Mesodermal cell (in vitro differentiated cells): ENCODE results near the gene TPD52L2.

Experiments used
- H3K27ac ChIP-seq: 2 replicates; pipeline ENCODE4 v1.7.0; 2013; ENCODE audit warnings: mild to moderate bottlenecking, low read depth, low read length, moderate library complexity; ENCODE audit not compliant: severe bottlenecking
- H3K36me3 ChIP-seq: 2 replicates; pipeline ENCODE4 v1.7.1; 2013; ENCODE audit warnings: mild to moderate bottlenecking, low read length, moderate library complexity; ENCODE audit not compliant: control insufficient read depth, insufficient read depth
- H3K4me1 ChIP-seq: one replicate; pipeline ENCODE4 v1.7.1; 2013; ENCODE audit warnings: mild to moderate bottlenecking, low read length; ENCODE audit not compliant: insufficient read depth, control insufficient read depth, poor library complexity, severe bottlenecking
- H3K4me3 ChIP-seq: 2 replicates; pipeline ENCODE4 v1.7.0; 2013; ENCODE audit warnings: low read length, control low read depth, mild to moderate bottlenecking; ENCODE audit not compliant: insufficient read depth, poor library complexity, severe bottlenecking; ENCODE audit errors: extremely low read depth
- H3K9me3 ChIP-seq: 2 replicates; pipeline ENCODE4 v1.7.1; 2013; ENCODE audit warnings: mild to moderate bottlenecking, low read length, moderate library complexity; ENCODE audit not compliant: control insufficient read depth
- WGBS, 2 experiments: methylation state at CpG; one replicate each; pipeline ENCODE4 v1.1.5; 2013; ENCODE audit warnings: missing lambda C conversion rate in 2 of 2; ENCODE audit not compliant: insufficient coverage in 2 of 2; 5-methylcytosine and 5-hydroxymethylcytosine counted together

The TPD52L2 gene

DNA sequence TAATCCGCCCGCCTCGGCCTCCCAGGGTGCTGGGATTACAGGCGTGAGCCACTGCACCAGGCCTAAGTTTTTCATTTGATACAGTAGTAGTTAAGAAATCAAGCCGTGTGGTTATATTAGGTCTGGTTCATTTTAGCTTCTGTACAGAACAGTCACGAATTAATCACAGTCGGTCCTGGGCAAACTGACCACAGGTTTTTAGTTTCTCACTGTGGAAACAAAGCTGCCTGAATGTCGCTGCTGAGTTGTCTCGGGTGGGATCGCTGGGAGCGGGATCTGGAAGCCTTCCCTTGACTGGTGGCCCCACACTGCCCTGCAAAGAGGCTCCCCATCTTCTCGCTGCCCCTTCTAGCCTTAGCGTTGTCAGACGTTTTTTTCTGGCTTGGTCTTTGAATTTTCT lies 72.5 kb downstream of the TPD52L2 start:
- H3K36me3 ChIP-seq: peaks cover 73% of the 10 kb centered on the region

DNA sequence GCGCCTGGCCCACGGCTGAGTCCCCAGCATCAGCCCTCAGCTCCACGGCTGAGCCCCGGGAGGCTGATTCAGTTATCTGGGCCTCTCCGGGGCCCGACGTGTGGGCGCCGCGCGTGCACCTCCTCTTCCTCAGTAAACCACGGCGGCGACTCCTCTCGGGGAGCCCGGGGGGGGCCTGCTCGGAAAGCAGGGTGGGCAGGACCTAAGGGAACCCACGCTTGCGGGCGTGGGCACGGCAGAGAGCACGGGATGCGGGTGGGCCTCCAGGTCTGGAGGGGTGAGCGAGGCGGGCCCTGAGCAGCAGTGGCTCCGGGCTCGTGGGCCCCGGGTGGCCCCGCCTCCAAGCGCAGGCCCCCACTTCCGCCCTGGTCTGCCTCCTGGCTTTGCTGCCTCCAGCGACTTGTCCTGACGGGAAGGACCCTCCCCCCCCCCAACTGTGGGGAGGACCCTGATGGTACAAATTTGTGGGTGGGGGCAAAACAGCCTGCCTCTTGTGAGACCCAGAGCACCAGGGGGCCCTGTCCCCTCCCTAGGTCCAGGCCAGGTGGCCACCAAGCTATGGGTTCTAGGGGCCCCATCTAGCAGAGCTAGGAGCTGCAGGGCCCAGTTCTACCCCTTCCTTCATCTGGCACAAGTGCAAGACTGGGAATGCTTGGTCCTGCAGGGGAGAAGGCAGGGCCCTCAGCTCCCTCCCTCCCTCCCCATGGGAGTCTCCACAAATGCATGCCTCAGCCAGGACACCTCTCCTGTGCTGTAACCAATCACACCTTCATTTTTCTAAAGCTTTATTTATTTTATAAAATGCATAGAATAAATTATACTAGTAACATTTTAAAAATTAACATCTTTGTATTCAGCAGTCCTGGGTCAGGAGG lies 74.2 kb downstream of the TPD52L2 start:
- H3K36me3 ChIP-seq: peaks cover 74% of the 10 kb centered on the region
- H3K27ac ChIP-seq: no peak overlapping the region
- peaks cover 4% of the 10 kb centered on the region for H3K4me1 ChIP-seq
- H3K4me3 ChIP-seq: no peak overlapping the region
- no peaks in the 10 kb centered on the region for H3K9me3 ChIP-seq
- WGBS, 2 experiments: 98 to 99% methylated on average over 25 to 26 of the region's 33 CpGs

More for the DNA sequence above, 72.5 kb downstream of the TPD52L2 start:
- WGBS, 2 experiments: 93 to 99% methylated on average over 11 to 14 of the region's 14 CpGs
- Histone ChIP-seq H3K4me1 (no peaks in the 10 kb centered on the region), H3K4me3 (no peak overlapping the region), H3K9me3 (no peaks in the 10 kb centered on the region), H3K27ac (no peak overlapping the region)

DNA sequence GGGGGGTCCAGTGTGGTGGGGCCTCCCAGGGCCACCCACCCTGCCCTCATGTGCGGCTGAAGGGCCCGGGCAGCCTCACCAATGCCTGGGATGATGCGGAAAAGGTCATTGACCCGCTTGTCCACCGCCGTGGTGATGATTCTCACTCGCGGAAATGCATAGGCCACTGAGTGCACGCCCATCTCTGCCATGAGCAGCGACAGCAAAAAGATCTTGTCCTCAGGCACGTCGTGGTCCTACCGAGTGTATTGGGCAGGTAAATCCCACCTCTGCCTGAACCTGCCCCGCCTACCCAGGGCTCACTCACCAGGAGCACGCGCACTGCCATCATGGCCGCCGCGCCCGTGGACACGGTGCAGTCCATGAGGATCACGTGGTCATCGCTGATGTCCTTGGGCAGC lies 75.0 kb downstream of the TPD52L2 start:
- Histone ChIP-seq H3K4me1 (peaks cover 4% of the 10 kb centered on the region), H3K9me3 (no peaks in the 10 kb centered on the region), H3K36me3 (peaks cover 74% of the 10 kb centered on the region), H3K4me3 (no peak overlapping the region), H3K27ac (no peak overlapping the region)
- 97 to 98% methylated on average over 23 of the region's 23 CpGs for WGBS, 2 experiments

DNA sequence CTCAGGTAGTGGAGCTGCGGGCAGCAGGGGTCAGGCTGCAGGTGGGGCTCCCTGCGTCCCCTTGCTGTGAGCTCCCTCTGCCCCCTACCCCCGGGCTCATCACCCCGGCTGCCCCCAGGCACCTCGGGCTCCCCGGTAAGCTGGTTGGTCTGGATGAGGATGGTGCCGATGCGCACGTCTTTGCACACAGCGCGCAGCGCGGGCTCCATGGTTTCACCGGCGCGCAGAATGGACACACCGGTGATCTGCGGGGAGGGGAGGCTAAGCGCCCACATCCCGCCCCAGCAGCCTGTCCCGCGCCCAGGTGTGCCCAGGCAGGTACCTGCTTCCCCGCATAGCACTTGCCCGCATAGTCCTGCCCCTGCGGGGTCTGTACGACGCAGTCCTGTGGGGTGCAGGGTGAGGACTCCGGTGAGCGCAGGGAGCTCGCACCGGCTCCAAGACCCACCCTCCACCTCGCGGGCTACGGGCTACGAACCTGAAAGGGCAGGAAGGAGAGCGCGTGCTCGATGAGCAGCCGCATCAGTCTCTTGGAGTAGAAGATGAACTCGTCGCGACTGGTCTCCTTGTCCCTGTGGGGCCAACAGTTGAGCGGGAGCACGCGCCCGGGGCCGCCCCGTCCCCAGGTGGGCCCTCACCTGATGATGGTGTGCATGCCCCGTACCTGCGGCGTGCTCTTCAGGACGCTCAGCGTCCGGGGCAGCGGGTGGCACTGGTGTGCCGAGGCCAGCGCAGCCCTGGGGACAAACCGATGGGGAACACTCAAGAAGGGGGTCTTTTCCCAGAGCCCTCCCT lies 75.6 kb downstream of the TPD52L2 start:
- no peaks in the 10 kb centered on the region for H3K9me3 ChIP-seq
- H3K4me3 ChIP-seq: no peak overlapping the region
- WGBS, 2 experiments: 96% methylated on average over 47 to 57 of the region's 58 CpGs
- H3K36me3 ChIP-seq: peaks cover 74% of the 10 kb centered on the region
- H3K4me1 ChIP-seq: peaks cover 4% of the 10 kb centered on the region
- H3K27ac ChIP-seq: no peak overlapping the region
